ENCODE measurements around the gene METTL13. TPM values are rescaled to one million over a fixed set of nuclear protein-coding genes. Genes with fewer than 3 reads are reported as not detected.

METTL13 gene
- 31.1 and 44.2 TPM in 2 replicates for total RNA-seq

- DNase-seq (ENCODE audit: low read depth) = peak; percentile 96
These were observed at the start of gene METTL13 for GRCh38 chr1:171781176-171781875. Gene METTL13 (plus strand): TSS chr1:171781660. CDS start chr1:171781968, 308 bp downstream.

- no peak for DNase-seq (ENCODE audit: low read depth)
These were observed 45.3 kb upstream of the METTL13 start for GRCh38 chr1:171736196-171736595.

- DNase-seq (ENCODE audit: low read depth) = no peak
These were observed 42.5 kb upstream of the METTL13 start for GRCh38 chr1:171738911-171739310.

- DNase-seq (ENCODE audit: low read depth) = peak; percentile 47
These were observed 41.8 kb upstream of the METTL13 start for GRCh38 chr1:171739656-171740055.

- peak; percentile 37 for DNase-seq (ENCODE audit: low read depth)
These were observed 41.0 kb upstream of the METTL13 start for GRCh38 chr1:171740356-171740863.

GRCh38 chr1:171740987-171741871 is 40.2 kb upstream of the METTL13 start:
- DNase-seq (ENCODE audit: low read depth) = peak; percentile 29

- DNase-seq (ENCODE audit: low read depth) = peak; percentile 48
These were observed 39.4 kb upstream of the METTL13 start, which contains the start of gene VAMP4 for GRCh38 chr1:171741872-171742576. Gene VAMP4 (minus strand): TSS chr1:171742065. CDS start chr1:171738414, 3,651 bp downstream.

- DNase-seq (ENCODE audit: low read depth) = no peak
These were observed 38.9 kb upstream of the METTL13 start for GRCh38 chr1:171742577-171742922.

- peak; percentile 87 for DNase-seq (ENCODE audit: low read depth)
These were observed 38.2 kb upstream of the METTL13 start for GRCh38 chr1:171743081-171743870.

- DNase-seq (ENCODE audit: low read depth) = no peak
These were observed 36.5 kb upstream of the METTL13 start for GRCh38 chr1:171744986-171745385.

- no peak for DNase-seq (ENCODE audit: low read depth)
These were observed 32.8 kb upstream of the METTL13 start for GRCh38 chr1:171748651-171749050.

GRCh38 chr1:171751221-171751620 is 30.2 kb upstream of the METTL13 start:
- DNase-seq (ENCODE audit: low read depth) = no peak

- DNase-seq (ENCODE audit: low read depth) = no peak
These were observed 28.3 kb upstream of the METTL13 start for GRCh38 chr1:171753182-171753581.

- no peak for DNase-seq (ENCODE audit: low read depth)
These were observed 27.6 kb upstream of the METTL13 start for GRCh38 chr1:171753685-171754352.

GRCh38 chr1:171754353-171754705 is 27.1 kb upstream of the METTL13 start:
- DNase-seq (ENCODE audit: low read depth) = peak; percentile 26

- no peak for DNase-seq (ENCODE audit: low read depth)
These were observed 26.5 kb upstream of the METTL13 start for GRCh38 chr1:171754971-171755370.

GRCh38 chr1:171756856-171757255 is 24.6 kb upstream of the METTL13 start:
- no peak for DNase-seq (ENCODE audit: low read depth)

GRCh38 chr1:171758011-171758410 is 23.4 kb upstream of the METTL13 start:
- no peak for DNase-seq (ENCODE audit: low read depth)

GRCh38 chr1:171762143-171762563 is 19.3 kb upstream of the METTL13 start:
- no peak for DNase-seq (ENCODE audit: low read depth)

- DNase-seq (ENCODE audit: low read depth) = no peak
These were observed 17.7 kb upstream of the METTL13 start for GRCh38 chr1:171763764-171764163.

- no peak for DNase-seq (ENCODE audit: low read depth)
These were observed 12.3 kb upstream of the METTL13 start for GRCh38 chr1:171769171-171769570.

All from renal cortical epithelial cell (primary cell).